Karpas-422 (cell line): ENCODE data around the gene SOST. TPM values are rescaled to one million over a fixed set of nuclear protein-coding genes. Genes with fewer than 3 reads are reported as not detected.

ENCODE experiments used
- DNase-seq: peaks from one replicate; pipeline ENCODE4 v3.0.0-alpha.2; 2015
- H2AFZ ChIP-seq: fragments of 200-600 bp; sonication (generic); 2 replicates; pipeline ENCODE4 v1.6.1; 2014; ENCODE audit warnings: antibody characterized with exemption, low read length, mixed read lengths
- H3K27ac ChIP-seq: fragments of 200-600 bp; sonication (generic); 2 replicates; pipeline ENCODE4 v1.5.1; 2014; ENCODE audit warnings: mild to moderate bottlenecking, low read length, moderate library complexity
- H3K27me3 ChIP-seq: fragments of 200-600 bp; sonication (generic); 2 replicates; pipeline ENCODE4 v1.6.1; 2014; ENCODE audit warnings: low read length, mixed read lengths
- H3K36me3 ChIP-seq: fragments of 200-600 bp; sonication (generic); 2 replicates; pipeline ENCODE4 v1.6.1; 2014; ENCODE audit warnings: low read length, mixed read lengths; ENCODE audit not compliant: insufficient read depth
- H3K4me1 ChIP-seq: fragments of 200-600 bp; sonication (generic); 2 replicates; pipeline ENCODE4 v1.6.1; 2014; ENCODE audit warnings: mild to moderate bottlenecking, low read length, mixed read lengths
- H3K4me2 ChIP-seq: fragments of 200-600 bp; sonication (generic); 2 replicates; pipeline ENCODE4 v1.6.1; 2014; ENCODE audit warnings: low read length, low read depth, mild to moderate bottlenecking; ENCODE audit not compliant: poor library complexity, severe bottlenecking
- H3K4me3 ChIP-seq: fragments of 200-600 bp; sonication (generic); 2 replicates; pipeline ENCODE4 v1.5.1; 2014; ENCODE audit warnings: mild to moderate bottlenecking, antibody characterized with exemption, low read length, mixed read lengths
- H3K79me2 ChIP-seq: fragments of 200-600 bp; sonication (generic); 2 replicates; pipeline ENCODE4 v1.6.1; 2014; ENCODE audit warnings: mild to moderate bottlenecking, low read length, mixed read lengths
- H3K9ac ChIP-seq: fragments of 200-600 bp; sonication (generic); 2 replicates; pipeline ENCODE4 v1.6.0; 2014; ENCODE audit warnings: low read length
- H3K9me2 ChIP-seq: fragments of 200-600 bp; sonication (generic), shearing (Covaris generic); replicated peaks from 2 replicates; pipeline ENCODE4 v1.6.0; 2014; ENCODE audit warnings: mild to moderate bottlenecking, low read length, moderate library complexity; ENCODE audit not compliant: insufficient read depth
- H3K9me3 ChIP-seq: fragments of 300-700, 200-600 bp; sonication (generic); 2 replicates; pipeline ENCODE4 v1.6.1; 2014; ENCODE audit warnings: low read length, mixed read lengths
- H4K20me1 ChIP-seq: fragments of 200-600 bp; sonication (generic); 2 replicates; pipeline ENCODE4 v1.6.1; 2014; ENCODE audit warnings: mild to moderate bottlenecking, antibody characterized with exemption, low read length, low read depth; ENCODE audit not compliant: insufficient read depth
- total RNA-seq: library from RNA; depleted of rRNA; stranded (reverse); fragments of >200 nt; shearing (Covaris generic); gene quantifications from 2 replicates; pipeline ENCODE4 v1.2.3, GENCODE V29; 2014; ENCODE audit warnings: low replicate concordance

The SOST gene
- total RNA-seq, 1 experiment from 2014 or later, result not detected

- Histone ChIP-seq H3K36me3 (no peaks in the 10 kb centered on the region), H3K9ac (no peak overlapping the region), H3K9me2 (no peaks in the 10 kb centered on the region), H3K4me3 (no peak overlapping the region), H3K4me1 (no peaks in the 10 kb centered on the region), H3K79me2 (no peaks in the 10 kb centered on the region), H2AFZ (no peak overlapping the region), H3K9me3 (no peaks in the 10 kb centered on the region), H4K20me1 (no peaks in the 10 kb centered on the region), H3K27me3 (peaks cover 3% of the 10 kb centered on the region; the same call in 1 of the 2 replicates), H3K4me2 (no peak overlapping the region), H3K27ac (no peak overlapping the region)
- DNase-seq, result no peak
Measured at GRCh38 chr17:43733956-43734355, 24.6 kb downstream of the SOST start.

GRCh38 chr17:43732958-43733357 lies 25.6 kb downstream of the SOST start:
- no peaks in the 10 kb centered on the region for H3K9me2 ChIP-seq
- no peak overlapping the region for H3K27ac ChIP-seq
- no peak overlapping the region for H2AFZ ChIP-seq
- H3K4me3 ChIP-seq, result no peak overlapping the region
- H3K27me3 ChIP-seq, result peaks cover 3% of the 10 kb centered on the region; the same call in 1 of the 2 replicates
- no peak overlapping the region for H3K4me2 ChIP-seq
- no peaks in the 10 kb centered on the region for H3K79me2 ChIP-seq
- H4K20me1 ChIP-seq, result no peaks in the 10 kb centered on the region
- H3K4me1 ChIP-seq, result no peaks in the 10 kb centered on the region
- no peaks in the 10 kb centered on the region for H3K36me3 ChIP-seq
- no peak for DNase-seq
- H3K9me3 ChIP-seq, result no peaks in the 10 kb centered on the region
- H3K9ac ChIP-seq, result no peak overlapping the region

- Histone ChIP-seq H3K9ac (no peak overlapping the region), H3K4me2 (no peak overlapping the region), H3K36me3 (no peaks in the 10 kb centered on the region), H3K4me3 (no peak overlapping the region), H2AFZ (no peak overlapping the region), H3K79me2 (no peaks in the 10 kb centered on the region), H3K27ac (no peak overlapping the region), H3K4me1 (no peaks in the 10 kb centered on the region), H3K9me2 (no peaks in the 10 kb centered on the region), H3K27me3 (peaks cover 2% of the 10 kb centered on the region; the same call in 1 of the 2 replicates), H4K20me1 (no peaks in the 10 kb centered on the region), H3K9me3 (no peaks in the 10 kb centered on the region)
- no peak for DNase-seq
Measured at GRCh38 chr17:43728081-43728480, 30.5 kb downstream of the SOST start.

- no peaks in the 10 kb centered on the region for H3K27me3 ChIP-seq
- H3K9ac ChIP-seq, result no peak overlapping the region
- DNase-seq, result no peak
- H3K9me3 ChIP-seq, result no peaks in the 10 kb centered on the region
- peaks cover 14% of the 10 kb centered on the region for H3K4me1 ChIP-seq
- H2AFZ ChIP-seq, result no peak overlapping the region
- H3K9me2 ChIP-seq, result no peaks in the 10 kb centered on the region
- H3K36me3 ChIP-seq, result no peaks in the 10 kb centered on the region
- H3K27ac ChIP-seq, result no peak overlapping the region
- H4K20me1 ChIP-seq, result no peaks in the 10 kb centered on the region
- no peak overlapping the region for H3K4me2 ChIP-seq
- H3K79me2 ChIP-seq, result no peaks in the 10 kb centered on the region
- no peak overlapping the region for H3K4me3 ChIP-seq
Measured at GRCh38 chr17:43723697-43724359, 34.8 kb downstream of the SOST start.

- no peak overlapping the region for H2AFZ ChIP-seq
Measured at GRCh38 chr17:43722870-43723665, 35.5 kb downstream of the SOST start.

GRCh38 chr17:43722269-43722619 lies 36.3 kb downstream of the SOST start:
- Histone ChIP-seq H3K4me3 (no peak overlapping the region), H3K36me3 (no peaks in the 10 kb centered on the region), H3K9me2 (no peaks in the 10 kb centered on the region), H3K9me3 (no peaks in the 10 kb centered on the region), H3K4me2 (no peak overlapping the region), H2AFZ (no peak overlapping the region), H3K4me1 (peaks cover 14% of the 10 kb centered on the region), H3K27ac (no peak overlapping the region), H3K27me3 (no peaks in the 10 kb centered on the region), H3K9ac (no peak overlapping the region), H3K79me2 (no peaks in the 10 kb centered on the region), H4K20me1 (no peaks in the 10 kb centered on the region)
- no peak for DNase-seq

More at GRCh38 chr17:43722870-43723665, 35.5 kb downstream of the SOST start:
- no peak overlapping the region for H3K27ac ChIP-seq
- H3K9ac ChIP-seq, result no peak overlapping the region
- no peaks in the 10 kb centered on the region for H3K36me3 ChIP-seq
- peaks cover 14% of the 10 kb centered on the region for H3K4me1 ChIP-seq
- H3K27me3 ChIP-seq, result no peaks in the 10 kb centered on the region
- H3K9me2 ChIP-seq, result no peaks in the 10 kb centered on the region
- no peaks in the 10 kb centered on the region for H3K9me3 ChIP-seq
- DNase-seq, result no peak
- no peaks in the 10 kb centered on the region for H4K20me1 ChIP-seq
- H3K79me2 ChIP-seq, result no peaks in the 10 kb centered on the region
- H3K4me3 ChIP-seq, result no peak overlapping the region
- H3K4me2 ChIP-seq, result no peak overlapping the region

GRCh38 chr17:43721537-43722268 lies 36.9 kb downstream of the SOST start:
- Histone ChIP-seq H3K4me1 (peaks cover 14% of the 10 kb centered on the region), H2AFZ (no peak overlapping the region), H3K79me2 (no peaks in the 10 kb centered on the region), H4K20me1 (no peaks in the 10 kb centered on the region), H3K9ac (no peak overlapping the region), H3K4me3 (peak overlapping the region; percentile 68; the same call in 1 of the 2 replicates), H3K9me2 (no peaks in the 10 kb centered on the region), H3K27me3 (no peaks in the 10 kb centered on the region), H3K27ac (no peak overlapping the region), H3K36me3 (no peaks in the 10 kb centered on the region), H3K9me3 (no peaks in the 10 kb centered on the region), H3K4me2 (peak overlapping the region; percentile 69)
- DNase-seq, result no peak
